K562 (cell line): ENCODE data around the gene AKAP12. TPM values are rescaled to one million over a fixed set of nuclear protein-coding genes. Genes with fewer than 3 reads are reported as not detected.

Source experiments
- ATAC-seq: fragments of 200-7000 bp; cut with Tn5 transposase; 3 replicates; pipeline ENCODE4 v1.9.1; 2020; ENCODE audit warnings: moderate library complexity
- BruUV-seq: library from RNA; stranded (reverse); fragments of 400-500 nt; replicated peaks from 2 replicates; lab custom pipeline; 2021; lab: Mats Ljungman, UMichigan
- CTCF ChIA-PET: fragments of 300-600 bp; formaldehyde crosslinking; extraction: SDS; loops from one replicate; lab custom pipeline; 2021; ENCODE audit warnings: low intra/inter-chr PET ratio; lab: Yijun Ruan, JAX
- POLR2A ChIA-PET: fragments of 300-600, 350-650 bp; sonication (Branson Sonifier 250); formaldehyde crosslinking; extraction: SDS; loops from one replicate; lab custom pipeline; 2021; ENCODE audit warnings: antibody characterized with exemption, inconsistent platforms; lab: Yijun Ruan, JAX
- DNase-seq, 4 experiments: peaks; one replicate each; pipeline versions ENCODE4 v3.0.0 to v3.0.0-alpha.2; 2011 to 2018; ENCODE audit warnings: low spot score in 3 of 4, mixed read lengths in 3 of 4; ENCODE audit errors: extremely low read depth in 1 of 4
- FAIRE-seq: peaks from 2 replicates; lab custom pipeline; 2011; peaks lifted over from hg19 to GRCh38; lab: Jason Lieb, UNC
- H2AFZ ChIP-seq: 2 replicates; pipeline ENCODE4 v1.6.0; 2011; ENCODE audit warnings: low read depth, low read length, control low read depth, inconsistent platforms
- H3K27ac ChIP-seq: fragments of 200-600 bp; 3 replicates; pipeline ENCODE4 v1.8.0; 2011; ENCODE audit warnings: low read depth, mild to moderate bottlenecking, control low read depth, inconsistent platforms, low read length, moderate library complexity, mixed read lengths; ENCODE audit errors: extremely low read depth
- H3K27me3 ChIP-seq, 2 experiments: fragments of 300-600 bp in 1 of 2; 2 replicates in 1 of 2; 3 replicates in 1 of 2; pipeline versions ENCODE4 v1.6.0 to v1.8.0; 2011; ENCODE audit warnings: inconsistent platforms in 2 of 2, low read length in 2 of 2, mild to moderate bottlenecking in 1 of 2, mixed read lengths in 1 of 2, moderate library complexity in 1 of 2; ENCODE audit not compliant: control insufficient read depth in 2 of 2, insufficient read depth in 2 of 2
- H3K36me3 ChIP-seq: fragments of 300-600 bp; 3 replicates; pipeline ENCODE4 v1.8.0; 2011; ENCODE audit warnings: mild to moderate bottlenecking, low read length, inconsistent platforms; ENCODE audit not compliant: control insufficient read depth, insufficient read depth
- H3K4me1 ChIP-seq, 2 experiments: fragments of 200-600 bp in 1 of 2; replicated peaks in 1 of 2; 2 replicates in 1 of 2; 3 replicates in 1 of 2; pipeline versions ENCODE4 v1.5.1 to v1.8.0; 2011; ENCODE audit warnings: inconsistent platforms in 2 of 2, low read length in 2 of 2, mild to moderate bottlenecking in 1 of 2, mixed read lengths in 1 of 2, moderate library complexity in 1 of 2; ENCODE audit not compliant: control insufficient read depth in 2 of 2, insufficient read depth in 2 of 2
- H3K4me2 ChIP-seq: 2 replicates; pipeline ENCODE4 v1.6.1; 2011; ENCODE audit warnings: low read length, control low read depth, inconsistent platforms, mixed read lengths; ENCODE audit not compliant: insufficient read depth
- H3K4me3 ChIP-seq: fragments of 200-600 bp; sonication (generic), shearing (Covaris generic); 2 replicates; pipeline ENCODE4 v1.5.1; 2016; ENCODE audit warnings: control low read depth, inconsistent platforms
- H3K79me2 ChIP-seq: fragments of 200-600 bp; 3 replicates; pipeline ENCODE4 v1.8.0; 2011; ENCODE audit warnings: low read length, inconsistent platforms; ENCODE audit not compliant: control insufficient read depth, insufficient read depth
- H3K9ac ChIP-seq, 2 experiments: 2 replicates each; pipeline versions ENCODE4 v1.6.0 to v1.6.1; 2011; ENCODE audit warnings: low read depth in 2 of 2, low read length in 2 of 2, control low read depth in 1 of 2, inconsistent platforms in 1 of 2, mild to moderate bottlenecking in 1 of 2, mixed read lengths in 1 of 2; ENCODE audit not compliant: insufficient read depth in 1 of 2
- H3K9me1 ChIP-seq: one replicate; pipeline ENCODE4 v1.6.0; 2011; ENCODE audit warnings: inconsistent platforms, mild to moderate bottlenecking, low read length, moderate library complexity; ENCODE audit not compliant: control insufficient read depth, insufficient read depth
- H3K9me3 ChIP-seq: replicated peaks from 2 replicates; pipeline ENCODE4 v1.5.1; 2011; ENCODE audit warnings: low read depth, low read length, inconsistent platforms; ENCODE audit not compliant: control insufficient read depth, insufficient read depth
- H4K20me1 ChIP-seq: replicated peaks from 2 replicates; pipeline ENCODE4 v1.6.1; 2011; ENCODE audit warnings: low read length, inconsistent platforms, mixed read lengths; ENCODE audit not compliant: control insufficient read depth, insufficient read depth
- CHD1 ChIP-seq: fragments of 200-600 bp; sonication (generic); IDR thresholded peaks from one replicate; pipeline ENCODE4 v1.6.1; 2012; ENCODE audit warnings: mild to moderate bottlenecking, moderate library complexity, low read length, inconsistent platforms
- ETV5 ChIP-seq: sonication (generic); formaldehyde crosslinking; IDR thresholded peaks from 2 replicates; pipeline ENCODE4 v1.4.0; 2020; ENCODE audit warnings: low read depth, mild to moderate bottlenecking, missing genetic modification reagents
- FOXJ2 ChIP-seq: fragments of 200-800 bp; sonication (Bioruptor generic); IDR thresholded peaks from 2 replicates; pipeline ENCODE4 v1.6.1; 2016; ENCODE audit warnings: missing genetic modification characterization, missing compliant biosample characterization
- GTF2A2 ChIP-seq: IDR thresholded peaks from 2 replicates; pipeline ENCODE4 v1.6.1; 2016; ENCODE audit warnings: mild to moderate bottlenecking, missing genetic modification characterization, missing compliant biosample characterization
- MEIS2 ChIP-seq: fragments of 450-650 bp; IDR thresholded peaks from 2 replicates; pipeline ENCODE4 v1.6.1; 2014; ENCODE audit warnings: mild to moderate bottlenecking; ENCODE audit not compliant: partially characterized antibody
- MTA3 ChIP-seq: fragments of 450-650 bp; formaldehyde crosslinking; IDR thresholded peaks from 2 replicates; pipeline ENCODE4 v1.6.1; 2017; ENCODE audit warnings: mild to moderate bottlenecking, borderline replicate concordance
- PTTG1 ChIP-seq: fragments of 450-650 bp; IDR thresholded peaks from 2 replicates; pipeline ENCODE4 v1.6.1; 2016; ENCODE audit warnings: low read depth, mild to moderate bottlenecking, missing genetic modification characterization, missing compliant biosample characterization
- RAD51 ChIP-seq: fragments of 450-650 bp; IDR thresholded peaks from 2 replicates; pipeline ENCODE4 v1.7.1; 2016; ENCODE audit warnings: low read depth, mild to moderate bottlenecking, borderline replicate concordance
- XRCC4 ChIP-seq: IDR thresholded peaks from one replicate; pipeline ENCODE4 v1.6.1; 2011; ENCODE audit not compliant: insufficient read depth, insufficient read length; ENCODE audit errors: extremely low read depth
- ZNF212 ChIP-seq: fragments of 450-650 bp; formaldehyde crosslinking; IDR thresholded peaks from 2 replicates; pipeline ENCODE4 v1.4.0; 2020; ENCODE audit warnings: mild to moderate bottlenecking
- ZNF274 ChIP-seq: IDR thresholded peaks from 2 replicates; pipeline ENCODE4 v1.6.1; 2011; ENCODE audit warnings: low read depth, mild to moderate bottlenecking, low read length, moderate library complexity, borderline replicate concordance
- ZNF311 ChIP-seq: fragments of 250-450 bp; sonication (Bioruptor Pico); IDR thresholded peaks from 2 replicates; pipeline ENCODE4 v1.4.0; 2020; ENCODE audit warnings: mild to moderate bottlenecking, moderate library complexity
- ZNF444 ChIP-seq: fragments of 250-450 bp; sonication (Bioruptor Pico); IDR thresholded peaks from 2 replicates; pipeline ENCODE4 v1.4.0; 2020; ENCODE audit warnings: mild to moderate bottlenecking, moderate library complexity
- WGBS: fragments of 100-300 bp; shearing (Covaris generic); methylation state at CpG from one replicate; pipeline ENCODE4 v1.1.6; 2016; ENCODE audit warnings: low coverage, mixed read lengths; ENCODE audit not compliant: insufficient coverage; ENCODE audit errors: missing lambda C conversion rate; 5-methylcytosine and 5-hydroxymethylcytosine counted together
- in situ Hi-C: fragments of 300-500 bp; cut with MboI; formaldehyde crosslinking; loops from 4 replicates; pipeline ENCODE4 v1.15.0; 2018; ENCODE audit warnings: inconsistent platforms, mixed read lengths
- intact Hi-C: fragments of 100-400 bp; cut with micrococcal nuclease; formaldehyde crosslinking; loops from 2 replicates; pipeline ENCODE4 v1.14.2; 2022
- polyA plus RNA-seq, 8 experiments: library from polyadenylated mRNA; depleted of rRNA in 4 of 8; stranded (reverse) in 5 of 8; unstranded in 3 of 8; fragments of >200 nt; fragmentation: Nextera tagmentation in 2 of 8; fragmentation: Illumina TruSeq in 1 of 8; extraction: Ambion mirVana in 2 of 8; extraction: Trizol in 1 of 8; gene quantifications; 2 replicates each; pipeline versions ENCODE4 v1.2.1 to v1.2.3, GENCODE V29; 2011 to 2014; ENCODE audit warnings: inconsistent platforms in 1 of 8, missing spikeins in 1 of 8
- total RNA-seq, 7 experiments: library from RNA; depleted of rRNA in 6 of 7; stranded (reverse); fragments of >200 nt in 6 of 7; fragmentation: Illumina TruSeq in 2 of 7; extraction: Trizol in 2 of 7; gene quantifications; 2 replicates each; pipeline versions ENCODE4 v1.2.1 to v1.2.3, GENCODE V29; 2011 to 2021; ENCODE audit warnings: low replicate concordance in 1 of 7
- TF ChIP-seq, protein P1 (sequence below): fragments of 450-650 bp; IDR thresholded peaks from 2 replicates; pipeline ENCODE4 v1.6.1; 2018; ENCODE audit warnings: mild to moderate bottlenecking, low read depth; ENCODE audit not compliant: partially characterized antibody
- TF ChIP-seq, protein P2 (sequence below): fragments of 250-450 bp; sonication (Bioruptor Pico); IDR thresholded peaks from 2 replicates; pipeline ENCODE4 v1.8.0; 2021; ENCODE audit warnings: moderate library complexity, mild to moderate bottlenecking, inconsistent platforms
- TF ChIP-seq, protein P3 (sequence below): sonication (generic); formaldehyde crosslinking; IDR thresholded peaks from 2 replicates; pipeline ENCODE4 v1.8.1; 2022; ENCODE audit warnings: missing genetic modification reagents

AKAP12 gene
- total and polyA plus RNA-seq, 9 of the 15 experiments (the other 6 are each of a cell fraction or from before 2014, with no cell fraction given) = 0.08 to 2.0 (median 0.62) TPM

DNA sequence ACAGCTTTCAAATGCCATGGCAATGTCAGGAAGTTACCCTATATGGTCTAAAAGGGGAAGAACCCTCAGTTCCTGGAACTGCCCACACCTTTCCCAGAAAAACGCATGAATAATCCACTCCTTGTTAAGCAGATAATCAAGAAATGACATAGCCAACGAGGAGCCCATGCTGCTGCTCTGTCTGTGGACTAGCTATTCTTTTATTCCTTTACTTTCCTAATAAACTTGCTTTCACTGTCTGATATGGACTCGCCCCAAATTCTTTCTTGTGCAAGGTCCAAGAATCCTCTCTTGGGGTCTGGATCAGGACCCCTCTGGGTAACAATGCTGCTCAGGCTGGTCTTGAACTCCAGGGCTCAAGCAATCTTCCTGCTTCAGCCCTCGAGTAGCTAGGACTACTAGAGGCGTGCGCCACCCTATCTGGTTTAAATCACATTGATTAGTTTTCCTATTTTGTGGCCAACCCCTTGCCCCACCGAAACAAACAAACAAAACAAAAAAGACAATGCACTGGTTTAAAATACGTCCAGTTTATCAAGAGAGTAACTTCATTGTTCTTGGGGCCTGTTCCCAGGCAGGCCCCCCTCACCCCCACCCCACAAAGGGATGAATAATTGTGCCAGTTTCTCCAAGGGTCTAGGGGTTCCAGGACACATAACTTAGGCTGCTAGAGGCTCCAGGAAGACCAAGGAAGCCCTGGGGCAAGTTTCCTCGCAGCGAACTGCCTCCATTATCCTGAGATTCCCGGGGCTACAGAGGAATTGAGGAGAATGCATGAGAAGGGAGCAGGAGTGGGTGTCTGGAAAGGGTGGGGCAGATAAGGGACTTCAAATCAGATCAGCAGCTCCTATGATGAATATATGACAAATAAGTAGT lies 10.1 kb upstream of the AKAP12 start:
- Histone ChIP-seq H2AFZ (peak overlapping the region; percentile 91), H3K4me1 (peaks cover 20 to 22% of the 10 kb centered on the region in 2 experiments), H3K9ac (peak overlapping the region; percentile 76 to 86; a peak in 3 of 4 replicates), H3K9me1 (no peaks in the 10 kb centered on the region), H3K9me3 (no peaks in the 10 kb centered on the region), H3K4me3 (no peak overlapping the region; the same call in 1 of the 2 replicates), H3K4me2 (peak overlapping the region; percentile 67), H3K27ac (peak overlapping the region; percentile 87), H3K79me2 (no peaks in the 10 kb centered on the region), H3K36me3 (no peaks in the 10 kb centered on the region), H4K20me1 (no peaks in the 10 kb centered on the region), H3K27me3 (no peaks in the 10 kb centered on the region)
- FAIRE-seq = peak; percentile 92
- peak; percentile 89 for ATAC-seq
- intact Hi-C loops = no loop called here
- ChIA-PET CTCF (no interaction called here), POLR2A (interaction anchor here (0.6 to 1.7 kb wide), 11 partner anchors 11 to 632 kb away, joined by 3 to 6 read pairs (median 3); no protein-coding TSS in a partner anchor)
- peak; percentile 61 to 98 (median 64) for DNase-seq
- 6% methylated on average over 11 of the region's 11 CpGs for WGBS
- in situ Hi-C loops = no loop called here
- BruUV-seq = TSS peak; percentile 100
- TF ChIP-seq ZNF212 (no peak), ETV5 (CRISPR knock-in tag) (no peak), CHD1 (no peak), XRCC4 (no peak), ZNF311 (CRISPR knock-in tag) (no peak), MEIS2 (peak; percentile 95), GTF2A2 (tag) (no peak), FOXJ2 (tag) (no peak), PTTG1 (no peak), ZNF444 (CRISPR knock-in tag) (no peak), ZNF274 (no peak), MTA3 (0 out of 2 replicates have a peak, but pooled peaks have one; percentile 32), RAD51 (no peak)
- TF ChIP-seq, protein P1, sequence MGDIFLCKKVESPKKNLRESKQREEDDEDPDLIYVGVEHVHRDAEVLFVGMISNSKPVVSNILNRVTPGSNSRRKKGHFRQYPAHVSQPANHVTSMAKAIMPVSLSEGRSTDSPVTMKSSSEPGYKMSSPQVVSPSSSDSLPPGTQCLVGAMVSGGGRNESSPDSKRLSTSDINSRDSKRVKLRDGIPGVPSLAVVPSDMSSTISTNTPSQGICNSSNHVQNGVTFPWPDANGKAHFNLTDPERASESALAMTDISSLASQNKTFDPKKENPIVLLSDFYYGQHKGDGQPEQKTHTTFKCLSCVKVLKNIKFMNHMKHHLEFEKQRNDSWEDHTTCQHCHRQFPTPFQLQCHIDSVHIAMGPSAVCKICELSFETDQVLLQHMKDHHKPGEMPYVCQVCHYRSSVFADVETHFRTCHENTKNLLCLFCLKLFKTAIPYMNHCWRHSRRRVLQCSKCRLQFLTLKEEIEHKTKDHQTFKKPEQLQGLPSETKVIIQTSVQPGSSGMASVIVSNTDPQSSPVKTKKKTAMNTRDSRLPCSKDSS = no peak
- TF ChIP-seq, protein P2, sequence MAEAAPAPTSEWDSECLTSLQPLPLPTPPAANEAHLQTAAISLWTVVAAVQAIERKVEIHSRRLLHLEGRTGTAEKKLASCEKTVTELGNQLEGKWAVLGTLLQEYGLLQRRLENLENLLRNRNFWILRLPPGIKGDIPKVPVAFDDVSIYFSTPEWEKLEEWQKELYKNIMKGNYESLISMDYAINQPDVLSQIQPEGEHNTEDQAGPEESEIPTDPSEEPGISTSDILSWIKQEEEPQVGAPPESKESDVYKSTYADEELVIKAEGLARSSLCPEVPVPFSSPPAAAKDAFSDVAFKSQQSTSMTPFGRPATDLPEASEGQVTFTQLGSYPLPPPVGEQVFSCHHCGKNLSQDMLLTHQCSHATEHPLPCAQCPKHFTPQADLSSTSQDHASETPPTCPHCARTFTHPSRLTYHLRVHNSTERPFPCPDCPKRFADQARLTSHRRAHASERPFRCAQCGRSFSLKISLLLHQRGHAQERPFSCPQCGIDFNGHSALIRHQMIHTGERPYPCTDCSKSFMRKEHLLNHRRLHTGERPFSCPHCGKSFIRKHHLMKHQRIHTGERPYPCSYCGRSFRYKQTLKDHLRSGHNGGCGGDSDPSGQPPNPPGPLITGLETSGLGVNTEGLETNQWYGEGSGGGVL (CRISPR knock-in tag) = no peak
- TF ChIP-seq, protein P3, sequence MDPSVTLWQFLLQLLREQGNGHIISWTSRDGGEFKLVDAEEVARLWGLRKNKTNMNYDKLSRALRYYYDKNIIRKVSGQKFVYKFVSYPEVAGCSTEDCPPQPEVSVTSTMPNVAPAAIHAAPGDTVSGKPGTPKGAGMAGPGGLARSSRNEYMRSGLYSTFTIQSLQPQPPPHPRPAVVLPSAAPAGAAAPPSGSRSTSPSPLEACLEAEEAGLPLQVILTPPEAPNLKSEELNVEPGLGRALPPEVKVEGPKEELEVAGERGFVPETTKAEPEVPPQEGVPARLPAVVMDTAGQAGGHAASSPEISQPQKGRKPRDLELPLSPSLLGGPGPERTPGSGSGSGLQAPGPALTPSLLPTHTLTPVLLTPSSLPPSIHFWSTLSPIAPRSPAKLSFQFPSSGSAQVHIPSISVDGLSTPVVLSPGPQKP = no peak
